Measurements from ENCODE around the gene UBR2. TPM values are rescaled to one million over a fixed set of nuclear protein-coding genes. Genes with fewer than 3 reads are reported as not detected.

The UBR2 gene
- total and polyA plus RNA-seq, 9 of the 15 experiments (the other 6 are each of a cell fraction or from before 2014, with no cell fraction given): 9.1 to 38.9 (median 23.4) TPM

- TF ChIP-seq MGA (IDR thresholded peaks at IDR 0.05) (no peak), FOXK1 (CRISPR knock-in tag; IDR thresholded peaks at IDR 0.05; ENCODE audit: borderline replicate concordance) (no peak), SMAD2 (IDR thresholded peaks at IDR 0.05; ENCODE audit: low read depth, low read length) (no peak), ZNF764 (CRISPR knock-in tag; IDR thresholded peaks at IDR 0.05; ENCODE audit: low read depth) (no peak), RBM14 (IDR thresholded peaks at IDR 0.05; ENCODE audit: borderline replicate concordance, insufficient read depth, low read depth, low read length) (no peak), EGR1 (conservative IDR thresholded peaks at IDR 0.05) (no peak), NFIX (CRISPR knock-in tag; IDR thresholded peaks at IDR 0.05; ENCODE audit: low read depth) (peak; percentile 34; the same call in 1 of the 2 replicates), HOXB6 (CRISPR knock-in tag; IDR thresholded peaks at IDR 0.05; ENCODE audit: borderline replicate concordance) (peak; percentile 70; the same call in 1 of the 2 replicates), CEBPZ (IDR thresholded peaks at IDR 0.05; ENCODE audit: borderline replicate concordance, low read depth, low read length) (no peak), CBFA2T3 (IDR thresholded peaks at IDR 0.05) (no peak), GABPB1 (CRISPR knock-in tag; IDR thresholded peaks at IDR 0.05) (no peak), ZNF639 (CRISPR knock-in tag; conservative IDR thresholded peaks at IDR 0.05 in 1 of 2, IDR thresholded peaks at IDR 0.05 in 1 of 2) (no peak)
Measured at GRCh38 chr6:42642794-42643193, 79.0 kb downstream of the UBR2 start (continued).
